ENCODE results near the gene BOD1L1. TPM values are rescaled to one million over a fixed set of nuclear protein-coding genes. Genes with fewer than 3 reads are reported as not detected.

BOD1L1 gene
- total and polyA plus RNA-seq, 2 of the 8 experiments (the other 6 are each of a cell fraction or from before 2014, with no cell fraction given): 6.8 to 39.3 TPM

DNA sequence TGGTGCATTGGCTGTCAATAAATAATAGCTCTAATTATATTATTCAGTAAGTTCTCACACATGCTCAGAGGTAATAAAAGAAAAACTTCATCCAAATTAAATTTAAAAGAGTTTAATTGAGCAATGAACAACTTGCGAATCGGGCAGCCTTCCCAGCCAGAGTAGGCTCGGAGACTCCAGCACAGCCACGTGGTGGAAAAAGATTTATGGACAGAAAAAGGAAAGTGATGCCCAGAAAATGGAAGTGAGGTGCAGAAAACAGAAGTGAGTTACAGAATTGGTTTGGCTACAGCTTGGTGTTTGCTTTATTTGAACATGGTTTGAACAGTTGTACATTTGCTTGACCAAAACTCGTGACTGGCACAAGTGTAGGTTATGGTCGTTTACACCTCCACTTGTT lies 13.6 kb upstream of the BOD1L1 start:
- Histone ChIP-seq H3K18ac (ENCODE audit: extremely low read depth, low read length) (no peak overlapping the region), H3K9ac (replicated peaks in 1 of 4; ENCODE audit: extremely low read depth in 1 of 4, low read depth in 3 of 4, low read length in 3 of 4) (no peak overlapping the region), H2AFZ (ENCODE audit: low read length) (peak overlapping the region; percentile 35; the same call in 1 of the 2 replicates), H2BK5ac (ENCODE audit: low read depth, low read length) (no peak overlapping the region), H3K23me2 (ENCODE audit: low read depth, low read length) (no peaks in the 10 kb centered on the region), H4K91ac (replicated peaks; ENCODE audit: insufficient read length, low read length) (no peak overlapping the region), H3K4me1 (replicated peaks in 1 of 4; ENCODE audit: control insufficient read depth in 3 of 4, insufficient read depth in 4 of 4, low read length in 3 of 4) (peaks cover 2 to 17% (median 4%) of the 10 kb centered on the region in 4 experiments; a peak in 5 of 7 replicates), H3K9me3 (ENCODE audit: insufficient read depth in 2 of 2, low read depth in 1 of 2, low read length in 1 of 2) (no peaks in the 10 kb centered on the region), H4K8ac (ENCODE audit: extremely low read depth, insufficient read depth, low read length) (no peak overlapping the region), H3K4me2 (ENCODE audit: insufficient read depth in 1 of 2, low read depth in 2 of 2, low read length in 2 of 2) (no peak overlapping the region; a peak in 1 of 4 replicates), H4K20me1 (replicated peaks in 1 of 2; ENCODE audit: control insufficient read depth in 1 of 2, insufficient read depth in 2 of 2, low read length in 2 of 2) (no peaks in the 10 kb centered on the region), H3K14ac (ENCODE audit: insufficient read length) (no peak overlapping the region), H3K4ac (replicated peaks; ENCODE audit: insufficient read length, low read depth, low read length) (no peak overlapping the region), H3K23ac (ENCODE audit: insufficient read length) (no peak overlapping the region), H3K27me3 (replicated peaks in 1 of 4; ENCODE audit: control insufficient read depth in 3 of 4, extremely low read depth in 1 of 4, insufficient read depth in 3 of 4, low read length in 3 of 4) (no peaks in the 10 kb centered on the region), H3K4me3 (ENCODE audit: extremely low read depth in 1 of 4, insufficient read depth in 2 of 4, low read depth in 3 of 4, low read length in 4 of 4) (no peak overlapping the region), H2BK120ac (replicated peaks; ENCODE audit: low read depth, low read length) (no peak overlapping the region), H3K56ac (replicated peaks; ENCODE audit: insufficient read length, low read depth, low read length) (no peak overlapping the region), H2BK15ac (ENCODE audit: low read length) (no peak overlapping the region), H3K36me3 (ENCODE audit: control insufficient read depth in 2 of 4, insufficient read depth in 4 of 4, low read length in 3 of 4) (no peaks in the 10 kb centered on the region), H3K79me2 (ENCODE audit: control insufficient read depth in 1 of 2, insufficient read depth in 2 of 2, low read length in 2 of 2) (no peaks in the 10 kb centered on the region), H2BK12ac (ENCODE audit: low read depth, low read length) (no peak overlapping the region), H3K27ac (ENCODE audit: low read depth, low read length) (no peak overlapping the region), H3K79me1 (ENCODE audit: low read depth, low read length) (no peaks in the 10 kb centered on the region), H2BK20ac (ENCODE audit: low read length) (no peak overlapping the region), H4K5ac (ENCODE audit: insufficient read length, low read depth, low read length) (no peak overlapping the region), H2AK5ac (ENCODE audit: low read depth, low read length) (no peak overlapping the region)
- DNase-seq (ENCODE audit: low read depth in 1 of 2, low spot score in 2 of 2): no peak
- TF ChIP-seq FOSL1 (IDR thresholded peaks at IDR 0.05; ENCODE audit: insufficient read depth, low read depth, low read length) (no peak), SIN3A (conservative IDR thresholded peaks at IDR 0.05 in 1 of 2, IDR thresholded peaks at IDR 0.05 in 1 of 2; ENCODE audit: low read depth in 1 of 2, low read length in 2 of 2) (no peak), POLR2A (IDR thresholded peaks at IDR 0.05; ENCODE audit: control extremely low read depth in 1 of 2, low read depth in 2 of 2, low read length in 2 of 2) (no peak)
- 85% methylated on average over 6 of the region's 6 CpGs; no CpG with 5 or more reads in 1 of the 2 experiments for WGBS, 2 experiments (ENCODE audit: extremely low coverage in 1 of 2, insufficient coverage in 1 of 2, insufficient read length in 1 of 2, insufficient replicate concordance in 2 of 2, low coverage in 1 of 2, low lambda C conversion rate in 2 of 2, missing lambda C conversion rate in 1 of 2)
- ChIA-PET CTCF (ENCODE audit: partially characterized antibody) (interaction anchor here (2.1 to 9.3 kb wide), 3 partner anchors 10 to 28 kb away, joined by 6 to 108 read pairs (median 9); no protein-coding TSS in a partner anchor), POLR2A (ENCODE audit: partially characterized antibody) (interaction anchor here (1.2 to 2.9 kb wide), 2 partner anchors 9 to 13 kb away, joined by 3 to 18 read pairs; partner anchors contain the start of gene BOD1L1)
- no peak for FAIRE-seq

Data from H1 (cell line).